WERI-Rb-1 (cell line): Measurements from ENCODE around the gene SNX9.
"Not testable (repeated sequence)": the region's sequence is repeated elsewhere in the genome, so short reads cannot be mapped to it uniquely, and the experiment has no call there.

Experiments
- DNase-seq: peaks from one replicate; pipeline ENCODE4 v3.0.0-alpha.2; 2020
- H3K27ac ChIP-seq: fragments of 250-450 bp; sonication (Bioruptor Pico); 2 replicates; pipeline ENCODE4 v1.5.1; 2020; ENCODE audit warnings: mild to moderate bottlenecking, moderate library complexity
- H3K27me3 ChIP-seq: fragments of 250-450 bp; sonication (Bioruptor Pico); 2 replicates; pipeline ENCODE4 v1.5.1; 2021; ENCODE audit warnings: mild to moderate bottlenecking, low read depth, moderate library complexity; ENCODE audit not compliant: insufficient read depth, severe bottlenecking
- H3K36me3 ChIP-seq: fragments of 250-450 bp; sonication (Bioruptor Pico); 2 replicates; pipeline ENCODE4 v1.5.1; 2020; ENCODE audit warnings: mild to moderate bottlenecking, moderate library complexity
- H3K4me3 ChIP-seq: 2 replicates; pipeline ENCODE4 v1.5.1; 2011; ENCODE audit warnings: low read depth, mild to moderate bottlenecking, control low read depth, low read length
- H3K9me3 ChIP-seq: fragments of 250-450 bp; sonication (Bioruptor Pico); 2 replicates; pipeline ENCODE4 v1.5.1; 2021; ENCODE audit warnings: mild to moderate bottlenecking, moderate library complexity; ENCODE audit not compliant: severe bottlenecking
- CTCF ChIP-seq: IDR thresholded peaks from 2 replicates; pipeline ENCODE4 v1.5.1; 2011; ENCODE audit warnings: low read depth, mild to moderate bottlenecking, control low read depth, inconsistent platforms, low read length

Gene SNX9

GRCh38 chr6:157795841-157796240, 27.2 kb upstream of the SNX9 start:
- Histone ChIP-seq H3K9me3 (no peaks in the 10 kb centered on the region), H3K27ac (no peak overlapping the region), H3K27me3 (no peaks in the 10 kb centered on the region), H3K36me3 (no peaks in the 10 kb centered on the region), H3K4me3 (no peak overlapping the region)
- DNase-seq: no peak
- no peak for TF ChIP-seq CTCF

- H3K27ac ChIP-seq: no peak overlapping the region
- TF ChIP-seq CTCF: no peak
- DNase-seq: no peak
- no peaks in the 10 kb centered on the region for H3K27me3 ChIP-seq
- H3K9me3 ChIP-seq: no peaks in the 10 kb centered on the region
- no peak overlapping the region for H3K4me3 ChIP-seq
- H3K36me3 ChIP-seq: no peaks in the 10 kb centered on the region
Observed at GRCh38 chr6:157798851-157799250, 24.2 kb upstream of the SNX9 start.

- not testable (repeated sequence) for DNase-seq, H3K36me3 ChIP-seq, H3K27ac ChIP-seq, H3K9me3 ChIP-seq, H3K27me3 ChIP-seq, H3K4me3 ChIP-seq
Observed at GRCh38 chr6:157799561-157799960, 23.5 kb upstream of the SNX9 start.

GRCh38 chr6:157800420-157801237, 22.4 kb upstream of the SNX9 start:
- H3K27ac ChIP-seq: no peak overlapping the region
- no peaks in the 10 kb centered on the region for H3K36me3 ChIP-seq
- no peak for DNase-seq
- no peaks in the 10 kb centered on the region for H3K9me3 ChIP-seq
- H3K4me3 ChIP-seq: no peak overlapping the region
- TF ChIP-seq CTCF: no peak
- H3K27me3 ChIP-seq: no peaks in the 10 kb centered on the region

GRCh38 chr6:157804448-157805327, 18.4 kb upstream of the SNX9 start:
- TF ChIP-seq CTCF: no peak
- Histone ChIP-seq H3K27ac (no peak overlapping the region), H3K4me3 (no peak overlapping the region), H3K36me3 (no peaks in the 10 kb centered on the region), H3K9me3 (peaks cover 4% of the 10 kb centered on the region), H3K27me3 (no peaks in the 10 kb centered on the region)
- DNase-seq: no peak

GRCh38 chr6:157806131-157806855, 16.8 kb upstream of the SNX9 start:
- Histone ChIP-seq H3K9me3 (peaks cover 4% of the 10 kb centered on the region), H3K36me3 (no peaks in the 10 kb centered on the region), H3K27ac (no peak overlapping the region), H3K4me3 (no peak overlapping the region), H3K27me3 (no peaks in the 10 kb centered on the region)
- DNase-seq: no peak
- TF ChIP-seq CTCF: no peak
